ENCODE data around the gene PRKCH.

GRCh38 chr14:61519106-61519505 lies 197.7 kb downstream of the PRKCH start:
- TF ChIP-seq CTCF (IDR thresholded peaks at IDR 0.05; ENCODE audit: insufficient read depth, low read length) (no peak), REST (IDR thresholded peaks at IDR 0.05; ENCODE audit: insufficient replicate concordance, low read depth) (no peak), POLR2AphosphoS5 (IDR thresholded peaks at IDR 0.05; ENCODE audit: low read depth) (no peak), SPI1 (IDR thresholded peaks at IDR 0.05; ENCODE audit: borderline replicate concordance, low read depth) (no peak)
